SK-N-SH treated with all-trans-retinoic acid at 6 μM for 48 hours (cell line): ENCODE data around the gene IDH3G.

Source experiments
- CSDC2 ChIP-seq: fragments of 250-450 bp; sonication (Bioruptor Pico); IDR thresholded peaks from 2 replicates; pipeline ENCODE4 v1.5.0; 2020; ENCODE audit warnings: mild to moderate bottlenecking, moderate library complexity
- GLIS3 ChIP-seq: fragments of 250-450 bp; sonication (Bioruptor Pico); IDR thresholded peaks from 2 replicates; pipeline ENCODE4 v1.5.0; 2020; ENCODE audit warnings: mild to moderate bottlenecking, moderate library complexity
- POU6F1 ChIP-seq: fragments of 250-450 bp; sonication (Bioruptor Pico); IDR thresholded peaks from 2 replicates; pipeline ENCODE4 v1.8.0; 2021; ENCODE audit warnings: low read depth, mild to moderate bottlenecking, moderate library complexity, borderline replicate concordance
- ZFP30 ChIP-seq: fragments of 450-650 bp; formaldehyde crosslinking; IDR thresholded peaks from 2 replicates; pipeline ENCODE4 v1.5.0; 2022; ENCODE audit warnings: mild to moderate bottlenecking, moderate library complexity
- TF ChIP-seq, protein P1 (sequence below): fragments of 250-450 bp; sonication (Bioruptor Pico); IDR thresholded peaks from 2 replicates; pipeline ENCODE4 v1.5.1; 2020; ENCODE audit warnings: low read depth, mild to moderate bottlenecking, moderate library complexity

DNA sequence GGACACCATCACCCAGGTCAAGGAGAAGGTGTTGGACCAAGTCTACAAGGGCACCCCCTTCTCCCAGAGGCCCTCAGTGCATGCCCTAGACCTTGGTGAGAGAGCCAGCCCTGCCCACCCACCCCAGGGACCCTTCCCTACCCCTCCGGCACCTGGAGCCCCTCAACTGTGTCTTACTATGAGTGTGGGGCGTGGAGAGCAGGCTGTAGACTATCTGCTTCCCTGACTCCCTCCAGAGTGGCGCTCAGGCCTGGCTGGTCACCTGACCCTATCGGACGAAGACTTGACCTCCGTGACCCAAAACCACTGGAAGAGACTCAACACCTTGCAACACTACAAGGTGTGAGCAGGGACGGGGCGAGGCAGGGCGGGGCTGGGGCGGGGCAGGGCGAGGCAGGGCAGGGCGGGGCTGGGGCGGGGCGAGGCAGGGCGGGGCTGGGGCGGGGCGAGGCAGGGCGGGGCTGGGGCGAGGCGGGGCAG lies 18.0 kb downstream of the IDH3G start:
- TF ChIP-seq, protein P1, sequence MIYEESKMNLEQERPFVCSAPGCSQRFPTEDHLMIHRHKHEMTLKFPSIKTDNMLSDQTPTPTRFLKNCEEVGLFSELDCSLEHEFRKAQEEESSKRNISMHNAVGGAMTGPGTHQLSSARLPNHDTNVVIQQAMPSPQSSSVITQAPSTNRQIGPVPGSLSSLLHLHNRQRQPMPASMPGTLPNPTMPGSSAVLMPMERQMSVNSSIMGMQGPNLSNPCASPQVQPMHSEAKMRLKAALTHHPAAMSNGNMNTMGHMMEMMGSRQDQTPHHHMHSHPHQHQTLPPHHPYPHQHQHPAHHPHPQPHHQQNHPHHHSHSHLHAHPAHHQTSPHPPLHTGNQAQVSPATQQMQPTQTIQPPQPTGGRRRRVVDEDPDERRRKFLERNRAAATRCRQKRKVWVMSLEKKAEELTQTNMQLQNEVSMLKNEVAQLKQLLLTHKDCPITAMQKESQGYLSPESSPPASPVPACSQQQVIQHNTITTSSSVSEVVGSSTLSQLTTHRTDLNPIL (CRISPR knock-in tag), result no peak
- TF ChIP-seq CSDC2 (CRISPR knock-in tag) (no peak), GLIS3 (CRISPR knock-in tag) (no peak), POU6F1 (CRISPR knock-in tag) (no peak), ZFP30 (no peak)
